GM18507 (cell line): ENCODE data around the gene SIGLEC1.

Experiments
- DNase-seq: peaks from one replicate; pipeline ENCODE4 v3.0.0; 2011; ENCODE audit warnings: low read depth; ENCODE audit not compliant: insufficient read length; ENCODE audit errors: extremely low spot score
- FAIRE-seq: peaks from 2 replicates; lab custom pipeline; 2011; peaks lifted over from hg19 to GRCh38; lab: Jason Lieb, UNC

The SIGLEC1 gene

DNA sequence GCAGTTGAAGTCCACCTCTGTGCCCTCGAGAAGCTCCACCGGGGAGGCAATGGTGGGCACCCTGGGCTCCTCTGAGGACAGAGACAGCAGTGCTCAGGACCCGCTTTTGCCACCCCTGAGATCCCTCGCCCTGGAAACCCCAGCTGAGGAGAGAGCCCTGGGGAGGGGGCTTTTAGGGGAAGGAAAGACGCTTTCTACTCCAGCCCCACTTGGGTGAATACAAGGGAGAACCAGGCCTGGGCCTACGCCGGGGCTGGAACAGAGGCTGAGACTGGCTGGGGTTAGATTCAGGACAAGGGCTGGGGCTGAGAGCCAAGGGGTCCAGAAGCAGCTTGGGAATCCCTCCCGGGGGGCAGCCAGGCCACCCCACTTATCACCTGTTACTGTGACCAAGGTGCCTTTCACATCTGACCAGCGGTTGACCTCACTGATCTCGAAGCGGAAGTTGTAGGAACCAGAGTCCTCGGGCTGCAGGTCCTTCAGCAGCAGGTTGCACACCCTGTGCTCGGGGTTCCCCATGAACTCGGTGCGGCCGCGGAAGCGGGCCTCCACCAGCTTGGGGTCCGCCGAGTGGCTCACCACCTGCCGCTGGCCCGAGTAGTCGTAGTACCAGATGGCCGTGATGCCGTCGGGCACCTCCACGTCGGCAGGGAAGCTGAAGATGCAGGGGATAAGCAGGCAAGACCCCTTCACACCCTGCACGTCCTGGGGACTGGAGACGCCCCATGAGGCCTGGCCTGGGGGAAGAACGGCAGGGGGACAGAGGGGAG is 6.2 kb downstream of the SIGLEC1 start:
- DNase-seq (no peak), FAIRE-seq (no peak)

DNA sequence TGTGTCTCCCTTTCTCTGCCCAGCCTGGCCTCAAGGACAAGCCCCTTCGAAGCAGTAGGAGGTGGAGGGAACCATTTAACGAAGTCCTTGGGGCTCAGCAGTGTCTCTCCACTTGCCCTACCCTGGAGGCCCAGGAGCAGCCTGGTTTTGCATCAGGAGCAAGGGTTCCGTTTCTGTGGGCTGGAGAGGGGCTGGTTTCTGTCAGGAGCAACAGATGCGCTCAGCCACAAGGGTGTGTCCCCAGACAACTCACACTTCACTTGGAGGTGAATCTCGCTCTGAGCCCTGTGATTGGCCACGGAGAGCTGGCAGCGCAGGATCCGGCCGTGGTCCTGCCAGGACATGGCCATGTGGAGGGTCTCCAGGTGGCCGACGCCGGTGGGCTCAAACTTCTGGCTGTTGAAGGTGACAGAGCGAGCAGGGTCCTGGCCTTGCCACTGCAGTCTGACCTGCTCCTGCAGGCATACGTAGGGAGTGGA is 6.9 kb downstream of the SIGLEC1 start:
- FAIRE-seq (no peak), DNase-seq (no peak)

DNA sequence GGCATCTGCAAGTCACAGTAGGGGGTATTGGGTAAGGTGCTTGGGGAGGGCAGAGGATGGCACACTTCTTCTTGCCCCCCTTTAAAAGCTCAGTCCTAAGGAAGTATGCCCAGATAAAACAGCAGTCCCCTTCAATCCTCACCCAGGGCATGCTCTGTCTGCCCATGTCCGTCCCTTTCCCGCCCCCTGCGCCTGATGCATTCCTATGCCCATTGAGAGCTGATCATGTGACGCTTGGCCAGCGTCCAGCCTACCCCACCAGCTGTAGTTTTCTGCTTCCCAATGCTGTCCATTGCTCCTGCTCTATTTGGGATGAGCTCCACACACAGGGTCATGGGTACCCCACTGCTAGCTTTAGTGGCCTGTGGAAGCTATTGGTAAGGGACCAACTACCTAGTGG is 8.3 kb downstream of the SIGLEC1 start:
- DNase-seq = no peak
- no peak for FAIRE-seq

DNA sequence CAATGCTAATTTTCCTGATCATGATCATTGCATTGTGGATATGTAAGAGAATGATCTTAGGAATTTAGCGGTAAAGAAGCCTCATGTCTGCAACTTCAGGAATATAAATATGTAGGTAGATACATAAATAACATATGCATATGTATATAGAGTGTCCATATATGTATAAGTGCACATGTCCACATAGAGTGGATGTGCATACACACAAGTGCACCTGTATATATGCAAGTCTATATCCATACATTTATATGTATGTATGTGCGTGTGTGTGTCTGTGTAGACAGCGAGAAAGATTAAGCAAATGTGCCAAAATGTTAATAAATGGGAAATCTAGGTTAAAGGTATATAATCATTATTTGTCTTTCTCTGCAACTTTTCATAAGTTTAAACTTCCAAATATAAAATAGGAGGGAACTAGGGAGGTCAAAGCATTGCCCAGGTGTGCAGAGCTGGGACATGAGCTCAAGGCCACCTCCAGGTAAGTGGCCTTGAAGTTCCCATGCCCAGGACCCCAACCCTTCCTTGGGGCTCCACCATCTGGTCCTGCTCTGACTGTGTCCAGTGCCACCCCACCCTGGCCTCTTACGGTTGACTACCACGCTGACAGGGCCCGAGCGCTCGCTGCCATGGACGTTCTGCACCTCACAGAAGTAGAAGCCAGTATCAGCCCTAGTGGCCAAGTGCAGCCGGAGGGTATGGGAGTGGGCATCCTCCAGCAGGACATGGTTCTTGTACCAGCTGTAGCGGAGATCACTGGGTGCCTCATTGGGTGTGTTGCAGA is 9.6 kb downstream of the SIGLEC1 start:
- no peak for DNase-seq
- FAIRE-seq = no peak

DNA sequence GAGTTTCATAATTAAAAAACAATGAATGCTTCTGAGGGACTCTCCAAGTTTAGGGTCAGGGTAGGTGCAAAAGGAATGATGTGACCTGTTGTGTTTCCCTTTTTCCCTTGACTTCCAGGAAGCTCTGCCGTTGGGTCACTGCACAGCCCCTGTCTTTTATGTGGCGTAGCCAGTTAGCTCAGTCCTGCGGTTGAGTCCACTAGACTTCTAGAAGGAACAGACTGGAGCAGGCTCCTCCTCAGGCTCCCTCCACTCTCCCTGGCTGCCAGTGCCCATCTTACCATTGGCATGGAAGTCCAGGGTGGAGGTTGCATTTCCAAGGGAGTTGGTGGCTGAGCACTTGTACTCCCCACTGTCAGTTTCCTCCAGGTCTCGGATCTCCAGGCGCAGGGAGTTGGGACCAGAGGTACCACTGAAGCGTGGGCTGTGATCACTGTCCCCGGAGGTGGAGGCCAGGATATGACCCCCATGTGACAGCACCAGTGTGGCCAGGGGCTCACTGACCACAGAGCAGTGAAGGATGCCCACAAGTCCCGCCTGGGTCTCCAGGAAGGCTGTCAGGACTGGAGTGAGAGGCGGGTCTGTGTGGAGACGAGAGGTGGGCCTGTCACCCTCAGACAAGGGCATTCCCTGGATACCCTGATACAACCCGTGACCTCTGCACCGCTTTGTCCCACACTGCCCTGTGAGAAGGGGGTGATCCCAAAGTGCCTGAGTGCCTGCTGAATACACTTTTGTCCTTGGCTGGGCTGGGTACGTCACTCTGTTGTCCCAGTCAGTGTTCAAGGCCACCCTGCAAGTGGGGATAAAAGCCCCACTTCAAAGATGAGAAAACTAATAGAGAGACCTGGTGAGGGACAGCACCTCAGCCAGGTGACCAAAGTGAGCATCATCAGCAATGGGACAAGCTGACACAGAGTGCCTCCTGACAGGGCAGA is 11.1 kb downstream of the SIGLEC1 start:
- no peak for FAIRE-seq
- DNase-seq = no peak

DNA sequence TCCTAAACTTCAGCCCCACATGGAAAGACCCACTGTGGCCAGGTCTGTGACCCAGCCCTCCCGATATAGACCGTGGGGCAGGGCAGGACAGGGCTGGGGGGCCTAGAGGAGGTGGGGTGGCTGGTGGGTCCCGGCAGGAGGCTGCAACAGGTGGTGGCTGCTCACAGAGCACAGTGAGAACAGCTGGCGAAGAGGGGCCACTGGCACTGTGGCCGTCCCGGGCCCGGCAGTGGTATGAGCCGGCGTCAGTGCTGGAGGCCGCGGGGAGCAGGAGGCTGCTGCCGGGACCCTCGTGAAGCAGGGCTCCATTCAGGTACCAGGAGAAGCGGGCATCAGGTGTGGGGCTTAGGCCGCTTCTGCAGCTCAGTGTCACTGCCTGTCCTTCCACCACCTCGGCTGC is 13.4 kb downstream of the SIGLEC1 start:
- no peak for FAIRE-seq

DNA sequence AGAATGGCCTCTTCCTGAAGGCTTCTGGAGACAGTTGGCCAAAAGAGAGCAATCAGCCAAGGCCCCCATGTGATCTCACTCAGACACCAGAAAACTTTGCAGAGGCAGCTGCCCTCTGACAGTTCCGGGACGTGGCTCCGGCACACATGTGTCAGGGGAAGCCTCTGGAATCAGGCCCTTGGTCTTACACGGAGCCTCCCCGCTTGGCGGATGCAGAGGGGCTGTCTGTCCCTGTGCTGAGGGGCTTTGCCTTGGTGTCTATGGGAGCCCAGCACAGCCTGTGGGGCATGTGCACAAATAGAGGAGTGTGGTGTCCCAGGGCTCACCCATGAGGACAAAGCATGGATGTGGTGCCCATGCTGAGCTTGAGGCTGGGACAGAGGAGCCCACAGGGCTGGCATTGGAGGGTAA is 13.8 kb downstream of the SIGLEC1 start:
- FAIRE-seq (no peak), DNase-seq (no peak)

More for the DNA sequence above, 13.4 kb downstream of the SIGLEC1 start:
- no peak for DNase-seq

DNA sequence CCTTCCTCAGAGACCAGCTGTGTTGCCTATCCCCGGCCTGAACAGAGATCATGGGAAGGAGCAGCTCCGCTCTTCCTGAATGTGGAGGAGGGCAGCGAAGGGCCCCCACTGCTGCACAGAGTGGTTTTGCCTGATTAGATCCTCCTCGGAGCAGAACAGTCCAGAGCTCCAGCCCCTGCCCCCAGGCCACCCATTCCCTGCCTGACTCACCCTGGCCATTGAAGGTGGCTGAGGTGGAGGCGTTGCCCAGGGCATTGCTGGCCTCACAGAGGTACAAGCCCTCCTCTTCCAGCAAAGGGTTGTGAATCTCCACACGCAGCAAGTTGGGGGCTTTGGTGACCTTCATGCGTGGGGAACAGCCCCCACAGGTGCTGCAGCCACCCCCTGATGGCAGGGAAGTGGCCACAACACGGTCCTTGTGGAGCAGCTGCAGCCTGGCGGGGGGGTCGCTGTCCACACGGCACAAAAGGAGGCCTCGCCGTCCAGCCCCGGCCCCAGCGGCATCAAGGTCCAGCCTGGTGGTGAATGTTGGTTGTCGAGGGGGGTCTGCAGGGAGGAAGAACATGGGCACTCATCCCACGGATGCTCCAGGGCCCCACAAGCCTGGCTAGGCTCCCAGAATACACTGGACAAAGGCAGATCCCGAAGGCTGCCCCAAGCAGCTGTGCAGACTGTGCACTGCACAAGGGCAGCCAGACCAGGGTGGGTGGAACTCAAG is 14.7 kb downstream of the SIGLEC1 start:
- DNase-seq (no peak), FAIRE-seq (no peak)

DNA sequence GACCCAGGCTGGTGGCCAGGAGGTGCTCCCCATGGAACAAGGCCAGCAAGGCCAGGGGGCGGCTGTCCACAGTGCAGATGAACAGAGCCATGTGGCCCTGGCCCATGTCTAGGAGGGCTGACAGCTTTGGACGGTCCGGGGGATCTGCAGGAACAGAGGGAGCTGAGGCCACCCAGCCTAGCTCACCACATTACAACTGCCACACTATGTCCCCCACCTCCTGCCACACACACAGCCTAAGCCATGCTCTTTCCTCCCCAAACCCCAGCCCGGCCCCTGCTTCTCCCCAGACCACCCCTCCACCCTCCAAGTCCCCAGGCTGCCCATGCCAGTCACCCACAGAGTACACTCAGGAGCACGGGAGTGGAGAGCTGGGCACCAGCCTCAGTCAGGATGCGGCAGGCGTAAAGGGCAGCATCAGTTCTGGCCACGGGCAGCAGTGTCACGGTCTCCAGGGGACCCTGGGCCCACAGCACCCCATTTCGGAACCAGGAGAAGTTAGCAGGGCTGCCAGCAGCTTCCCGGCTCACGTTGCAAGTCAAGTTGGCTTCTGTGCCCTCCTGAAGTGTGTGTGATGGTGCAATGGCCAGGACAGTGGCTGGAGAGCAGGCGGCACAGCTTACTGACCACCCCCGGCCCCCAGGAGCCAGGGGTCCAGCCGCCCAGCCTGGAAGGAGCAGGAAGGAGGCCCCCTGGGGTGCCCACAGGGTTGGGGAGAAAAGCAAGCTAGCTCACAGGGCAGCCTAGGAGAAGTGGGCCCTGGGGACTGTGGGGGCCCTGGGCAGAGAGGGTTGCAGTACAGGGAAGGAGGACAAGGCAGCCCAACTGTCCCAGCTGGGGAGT is 15.4 kb downstream of the SIGLEC1 start:
- DNase-seq (no peak), FAIRE-seq (no peak)

DNA sequence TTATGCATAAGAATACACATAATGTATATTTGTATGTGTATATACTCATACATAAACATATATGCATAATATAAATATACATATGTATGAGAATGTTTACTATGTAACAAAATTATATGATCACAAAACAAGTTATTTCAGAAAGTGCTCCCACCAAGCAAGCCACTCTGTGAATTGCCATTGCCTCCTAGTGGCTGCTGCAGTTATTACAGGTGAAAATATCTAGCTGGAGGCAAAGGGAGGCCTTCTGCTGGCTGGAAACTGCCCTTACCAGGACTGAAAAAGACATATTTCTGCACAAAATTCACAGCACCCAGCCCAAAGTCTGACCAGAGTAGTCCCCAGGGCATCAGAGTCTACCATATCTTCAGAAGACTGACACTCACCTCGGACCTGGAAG is 16.2 kb downstream of the SIGLEC1 start:
- DNase-seq (no peak), FAIRE-seq (no peak)

DNA sequence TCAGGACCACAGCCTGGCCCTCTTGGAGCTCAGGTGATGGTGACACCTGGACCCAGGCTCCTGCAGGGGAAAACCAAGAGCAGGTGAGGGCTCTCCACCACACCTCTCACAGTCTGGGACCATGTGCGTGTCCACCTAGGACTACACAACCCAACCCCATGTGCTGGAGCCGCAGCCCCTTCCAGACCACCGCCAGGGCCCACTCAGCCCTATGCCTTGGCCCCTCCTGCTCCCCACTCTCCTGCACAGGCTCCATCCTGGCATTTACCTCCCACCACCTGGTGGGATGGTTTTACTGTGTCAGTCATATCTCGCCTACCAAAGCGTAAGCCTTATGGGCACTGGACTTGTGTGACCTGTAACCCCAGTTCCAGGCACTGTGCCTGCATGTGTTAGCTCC is 17.5 kb downstream of the SIGLEC1 start:
- no peak for DNase-seq
- FAIRE-seq = no peak

DNA sequence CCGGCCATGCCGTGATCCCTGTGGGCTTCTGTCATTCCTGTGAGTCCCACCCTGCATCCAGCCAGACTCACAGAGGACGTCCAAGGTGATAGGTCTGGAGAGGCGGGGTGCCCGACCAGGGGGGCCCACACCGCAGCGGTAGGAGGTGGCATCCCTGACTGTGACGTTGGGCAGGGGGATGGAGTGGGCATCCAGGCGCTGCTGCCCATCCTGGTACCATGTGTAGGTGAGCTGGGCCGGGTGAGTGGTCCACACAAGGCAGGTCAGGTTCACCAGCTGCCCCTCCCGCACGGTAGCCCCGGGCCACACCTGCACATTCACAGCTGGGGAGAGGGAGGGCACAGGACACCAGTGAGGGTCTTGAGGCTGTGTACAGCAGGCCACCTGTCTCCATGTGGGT is 19.0 kb downstream of the SIGLEC1 start:
- FAIRE-seq = no peak
- DNase-seq = no peak

DNA sequence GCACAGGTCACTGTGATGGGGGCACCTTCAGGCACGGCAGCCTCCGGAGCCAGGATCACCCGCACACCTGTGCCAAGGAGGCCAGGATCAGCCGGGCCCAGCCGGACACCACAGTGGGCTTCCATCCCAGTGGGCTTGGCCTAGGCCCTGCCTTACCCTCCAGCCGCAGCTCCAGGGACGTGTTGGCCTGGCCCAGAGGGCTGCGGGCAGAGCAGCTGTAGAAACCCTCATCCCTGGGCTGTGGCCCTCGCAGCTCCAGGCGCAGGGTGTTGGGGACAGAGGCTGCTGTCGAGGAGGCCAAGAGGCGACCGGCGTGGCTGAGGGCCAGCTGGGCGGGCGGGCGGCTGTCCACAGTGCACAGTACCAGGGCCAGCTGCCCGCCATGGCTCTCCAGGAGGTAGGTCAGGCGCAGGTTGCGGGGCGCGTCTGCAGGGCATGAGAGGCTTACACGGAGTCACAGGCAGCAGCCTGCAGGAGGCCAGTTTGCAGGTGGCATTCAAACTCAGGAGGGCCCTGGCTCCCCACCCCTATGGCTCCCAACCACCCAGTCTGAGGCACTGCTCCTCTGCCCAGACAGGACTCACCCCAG is 19.6 kb downstream of the SIGLEC1 start:
- DNase-seq (no peak), FAIRE-seq (no peak)

DNA sequence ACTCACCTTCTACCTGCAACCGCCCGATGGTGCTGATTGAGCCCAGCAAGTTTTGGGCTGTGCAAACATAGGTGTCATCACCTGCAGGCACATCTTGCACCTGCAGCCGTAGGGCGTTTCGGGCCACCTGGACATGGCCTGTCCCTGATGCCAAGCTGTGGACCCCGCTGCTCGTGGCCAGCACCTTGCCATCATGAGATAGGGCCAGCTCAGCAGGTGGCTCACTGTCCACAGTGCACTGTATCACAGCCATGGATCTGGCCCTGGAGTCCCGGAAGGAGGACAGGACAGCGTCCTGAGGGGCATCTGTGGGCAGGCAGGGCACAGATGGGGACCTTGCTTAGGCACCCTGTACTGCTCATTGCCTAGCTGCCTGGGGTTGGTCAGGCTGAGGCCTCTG is 20.5 kb downstream of the SIGLEC1 start:
- no peak for DNase-seq
- no peak for FAIRE-seq

DNA sequence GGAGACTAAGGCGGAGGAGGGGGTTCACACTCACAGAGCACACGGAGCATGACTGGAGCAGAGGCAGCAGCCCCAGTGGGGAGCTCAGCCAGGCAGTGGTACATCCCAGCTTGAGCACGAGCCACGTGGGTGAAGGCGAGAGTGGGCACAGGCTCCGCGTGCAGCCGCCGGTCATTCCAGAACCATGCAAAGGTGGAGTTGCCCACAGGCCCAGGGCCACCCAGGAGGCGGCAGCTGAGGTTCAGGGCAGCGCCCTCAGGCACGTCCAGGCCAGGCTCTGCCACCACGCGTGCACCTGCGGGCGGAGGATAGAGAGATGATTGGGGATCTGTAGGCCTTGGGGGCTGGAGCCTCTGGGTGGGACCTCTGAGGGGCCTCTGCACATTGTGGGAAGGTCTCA is 21.1 kb downstream of the SIGLEC1 start:
- FAIRE-seq (no peak), DNase-seq (no peak)

DNA sequence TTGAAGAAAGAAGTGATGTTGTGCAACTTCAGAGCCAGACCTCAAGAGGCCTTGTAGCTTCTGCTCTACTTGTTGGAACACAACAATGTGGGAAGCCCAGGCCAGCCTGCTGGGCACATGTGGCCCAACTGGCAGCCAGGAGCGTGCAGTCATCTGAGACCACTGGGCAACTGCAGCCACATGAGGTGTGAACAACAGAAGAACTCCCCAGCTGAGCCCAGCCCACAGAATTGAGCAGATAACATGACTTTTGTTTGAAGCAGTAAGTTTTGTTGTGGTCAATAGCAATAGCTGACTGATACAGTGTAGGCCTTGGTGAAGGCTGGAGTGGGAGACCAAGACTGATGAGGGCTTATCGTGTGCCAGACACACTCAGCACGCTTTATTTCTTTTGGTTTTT is 22.0 kb downstream of the SIGLEC1 start:
- FAIRE-seq (no peak), DNase-seq (no peak)

DNA sequence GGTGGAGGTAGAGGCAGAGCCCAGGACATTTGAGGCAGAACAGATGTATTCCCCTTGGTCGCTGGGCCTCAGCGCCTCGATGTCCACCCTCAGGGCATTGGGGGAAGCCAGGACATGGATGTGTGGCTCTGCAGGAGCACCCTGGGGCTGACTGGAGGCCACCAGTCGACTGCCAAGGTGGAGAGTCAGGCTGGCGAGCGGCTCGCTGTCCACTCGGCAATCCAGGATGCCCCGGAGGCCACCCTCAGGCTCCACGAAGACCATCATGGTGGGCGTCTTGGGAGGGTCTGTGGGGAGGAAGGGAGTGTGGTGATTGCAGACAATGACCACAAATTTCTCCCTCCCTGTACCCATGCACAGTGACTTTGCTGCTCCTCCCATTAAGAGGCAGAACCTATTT is 22.4 kb downstream of the SIGLEC1 start:
- FAIRE-seq = no peak
- DNase-seq = no peak

DNA sequence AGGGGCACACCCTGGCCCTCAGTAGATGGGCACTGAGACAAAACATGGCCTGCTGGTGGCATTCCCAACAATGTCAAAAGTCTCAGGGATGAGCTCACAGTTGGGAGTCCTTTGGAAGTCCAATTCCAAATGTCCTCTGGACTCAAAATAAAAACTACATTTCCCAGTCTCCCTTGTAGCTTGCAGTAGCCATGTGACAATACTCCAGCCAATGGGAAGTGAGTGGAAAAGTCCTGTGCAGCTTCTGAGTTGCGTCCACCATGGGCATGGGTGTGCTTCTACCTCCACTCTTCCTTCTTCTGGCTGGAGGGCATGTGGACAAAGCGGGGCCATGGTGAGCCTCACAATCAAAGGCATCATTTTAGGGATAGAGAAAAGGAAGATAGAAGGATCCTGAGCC is 24.7 kb downstream of the SIGLEC1 start:
- no peak for DNase-seq
- no peak for FAIRE-seq
